HEK293 (cell line): ENCODE data around the gene ACTL6B.

Experiments used
- KLF10 ChIP-seq: fragments of 450-650 bp; IDR thresholded peaks from 2 replicates; pipeline ENCODE4 v1.5.1; 2018; ENCODE audit warnings: missing biosample characterization, mild to moderate bottlenecking, missing genetic modification characterization
- KLF16 ChIP-seq: fragments of 450-650 bp; formaldehyde crosslinking; IDR thresholded peaks from 2 replicates; pipeline ENCODE4 v1.5.1; 2017; ENCODE audit warnings: missing biosample characterization, missing genetic modification characterization
- TCF7L2 ChIP-seq: IDR thresholded peaks from 2 replicates; pipeline ENCODE4 v1.6.1; 2011; ENCODE audit warnings: low read depth, mild to moderate bottlenecking, inconsistent platforms, low read length, moderate library complexity, borderline replicate concordance
- ZNF132 ChIP-seq: fragments of 450-650 bp; formaldehyde crosslinking; IDR thresholded peaks from 2 replicates; pipeline ENCODE4 v1.5.1; 2017; ENCODE audit warnings: missing biosample characterization, missing genetic modification characterization, borderline replicate concordance
- ZNF654 ChIP-seq: fragments of 450-650 bp; formaldehyde crosslinking; IDR thresholded peaks from 2 replicates; pipeline ENCODE4 v1.5.1; 2016; ENCODE audit warnings: low read depth, missing biosample characterization, missing genetic modification characterization
- ZNF768 ChIP-seq: fragments of 450-650 bp; formaldehyde crosslinking; IDR thresholded peaks from 2 replicates; pipeline ENCODE4 v1.5.1; 2018; ENCODE audit warnings: missing biosample characterization, mild to moderate bottlenecking, missing genetic modification characterization
- TF ChIP-seq, protein P1 (sequence below): fragments of 450-650 bp; formaldehyde crosslinking; IDR thresholded peaks from 2 replicates; pipeline ENCODE4 v1.5.1; 2016; ENCODE audit warnings: missing biosample characterization, missing genetic modification characterization
- TF ChIP-seq, protein P2 (sequence below): fragments of 450-650 bp; formaldehyde crosslinking; IDR thresholded peaks from 2 replicates; pipeline ENCODE4 v1.5.1; 2016; ENCODE audit warnings: missing biosample characterization, missing genetic modification characterization
- TF ChIP-seq, protein P3 (sequence below): fragments of 450-650 bp; formaldehyde crosslinking; IDR thresholded peaks from 2 replicates; pipeline ENCODE4 v1.5.1; 2016; ENCODE audit warnings: missing biosample characterization, missing genetic modification characterization, low read depth
- TF ChIP-seq, protein P4 (sequence below): fragments of 450-650 bp; IDR thresholded peaks from 2 replicates; pipeline ENCODE4 v1.5.1; 2018; ENCODE audit warnings: missing biosample characterization, missing genetic modification characterization
- TF ChIP-seq, protein P5 (sequence below): fragments of 450-650 bp; formaldehyde crosslinking; IDR thresholded peaks from 2 replicates; pipeline ENCODE4 v1.5.1; 2016; ENCODE audit warnings: missing biosample characterization, missing genetic modification characterization
- TF ChIP-seq, protein P6 (sequence below): fragments of 450-650 bp; formaldehyde crosslinking; IDR thresholded peaks from 2 replicates; pipeline ENCODE4 v1.5.1; 2016; ENCODE audit warnings: missing biosample characterization, missing genetic modification characterization

DNA sequence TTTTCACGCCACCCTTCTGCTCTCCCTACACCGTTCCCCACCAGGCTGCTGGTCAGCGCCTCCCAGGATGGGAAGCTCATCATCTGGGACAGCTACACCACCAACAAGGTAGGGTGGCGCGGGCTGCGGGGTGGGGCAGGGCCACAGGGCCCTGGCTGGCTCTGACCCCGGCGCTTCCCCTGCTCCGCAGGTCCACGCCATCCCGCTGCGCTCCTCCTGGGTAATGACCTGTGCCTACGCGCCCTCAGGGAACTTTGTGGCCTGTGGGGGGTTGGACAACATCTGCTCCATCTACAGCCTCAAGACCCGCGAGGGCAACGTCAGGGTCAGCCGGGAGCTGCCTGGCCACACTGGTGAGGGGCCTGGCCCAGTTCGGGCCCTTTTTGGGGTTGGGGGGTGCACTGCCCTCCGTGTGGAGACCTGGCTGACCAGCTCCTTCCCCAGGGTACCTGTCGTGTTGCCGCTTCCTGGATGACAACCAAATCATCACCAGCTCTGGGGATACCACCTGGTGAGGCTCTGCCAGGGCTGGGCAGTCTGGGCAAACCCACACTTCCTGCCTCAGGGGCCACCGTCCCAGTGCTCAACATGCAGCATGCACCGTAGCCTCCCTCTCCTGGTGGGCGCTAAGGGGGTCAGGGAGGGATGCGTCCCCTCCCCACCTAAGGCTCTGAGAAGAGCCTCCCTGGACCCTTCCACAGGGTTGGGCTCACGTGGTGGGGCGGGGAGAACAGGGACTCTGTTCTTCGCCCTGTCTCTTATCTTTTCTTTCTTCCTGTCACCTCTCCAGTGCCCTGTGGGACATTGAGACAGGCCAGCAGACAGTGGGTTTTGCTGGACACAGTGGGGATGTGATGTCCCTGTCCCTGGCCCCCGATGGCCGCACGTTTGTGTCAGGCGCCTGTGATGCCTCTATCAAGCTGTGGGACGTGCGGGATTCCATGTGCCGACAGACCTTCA lies 21.3 kb upstream of the ACTL6B start:
- TF ChIP-seq, protein P1, sequence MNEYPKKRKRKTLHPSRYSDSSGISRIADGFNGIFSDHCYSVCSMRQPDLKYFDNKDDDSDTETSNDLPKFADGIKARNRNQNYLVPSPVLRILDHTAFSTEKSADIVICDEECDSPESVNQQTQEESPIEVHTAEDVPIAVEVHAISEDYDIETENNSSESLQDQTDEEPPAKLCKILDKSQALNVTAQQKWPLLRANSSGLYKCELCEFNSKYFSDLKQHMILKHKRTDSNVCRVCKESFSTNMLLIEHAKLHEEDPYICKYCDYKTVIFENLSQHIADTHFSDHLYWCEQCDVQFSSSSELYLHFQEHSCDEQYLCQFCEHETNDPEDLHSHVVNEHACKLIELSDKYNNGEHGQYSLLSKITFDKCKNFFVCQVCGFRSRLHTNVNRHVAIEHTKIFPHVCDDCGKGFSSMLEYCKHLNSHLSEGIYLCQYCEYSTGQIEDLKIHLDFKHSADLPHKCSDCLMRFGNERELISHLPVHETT: no peak
- TF ChIP-seq, protein P2, sequence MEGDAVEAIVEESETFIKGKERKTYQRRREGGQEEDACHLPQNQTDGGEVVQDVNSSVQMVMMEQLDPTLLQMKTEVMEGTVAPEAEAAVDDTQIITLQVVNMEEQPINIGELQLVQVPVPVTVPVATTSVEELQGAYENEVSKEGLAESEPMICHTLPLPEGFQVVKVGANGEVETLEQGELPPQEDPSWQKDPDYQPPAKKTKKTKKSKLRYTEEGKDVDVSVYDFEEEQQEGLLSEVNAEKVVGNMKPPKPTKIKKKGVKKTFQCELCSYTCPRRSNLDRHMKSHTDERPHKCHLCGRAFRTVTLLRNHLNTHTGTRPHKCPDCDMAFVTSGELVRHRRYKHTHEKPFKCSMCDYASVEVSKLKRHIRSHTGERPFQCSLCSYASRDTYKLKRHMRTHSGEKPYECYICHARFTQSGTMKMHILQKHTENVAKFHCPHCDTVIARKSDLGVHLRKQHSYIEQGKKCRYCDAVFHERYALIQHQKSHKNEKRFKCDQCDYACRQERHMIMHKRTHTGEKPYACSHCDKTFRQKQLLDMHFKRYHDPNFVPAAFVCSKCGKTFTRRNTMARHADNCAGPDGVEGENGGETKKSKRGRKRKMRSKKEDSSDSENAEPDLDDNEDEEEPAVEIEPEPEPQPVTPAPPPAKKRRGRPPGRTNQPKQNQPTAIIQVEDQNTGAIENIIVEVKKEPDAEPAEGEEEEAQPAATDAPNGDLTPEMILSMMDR (tag by site-specific recombination): no peak
- TF ChIP-seq KLF10 (tag by site-specific recombination) (no peak), ZNF768 (tag by site-specific recombination) (no peak), KLF16 (tag by site-specific recombination) (no peak), ZNF132 (tag by site-specific recombination) (no peak), ZNF654 (tag by site-specific recombination) (no peak), TCF7L2 (no peak)
- TF ChIP-seq, protein P3, sequence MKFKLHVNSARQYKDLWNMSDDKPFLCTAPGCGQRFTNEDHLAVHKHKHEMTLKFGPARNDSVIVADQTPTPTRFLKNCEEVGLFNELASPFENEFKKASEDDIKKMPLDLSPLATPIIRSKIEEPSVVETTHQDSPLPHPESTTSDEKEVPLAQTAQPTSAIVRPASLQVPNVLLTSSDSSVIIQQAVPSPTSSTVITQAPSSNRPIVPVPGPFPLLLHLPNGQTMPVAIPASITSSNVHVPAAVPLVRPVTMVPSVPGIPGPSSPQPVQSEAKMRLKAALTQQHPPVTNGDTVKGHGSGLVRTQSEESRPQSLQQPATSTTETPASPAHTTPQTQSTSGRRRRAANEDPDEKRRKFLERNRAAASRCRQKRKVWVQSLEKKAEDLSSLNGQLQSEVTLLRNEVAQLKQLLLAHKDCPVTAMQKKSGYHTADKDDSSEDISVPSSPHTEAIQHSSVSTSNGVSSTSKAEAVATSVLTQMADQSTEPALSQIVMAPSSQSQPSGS (tag by site-specific recombination): no peak
- TF ChIP-seq, protein P4, sequence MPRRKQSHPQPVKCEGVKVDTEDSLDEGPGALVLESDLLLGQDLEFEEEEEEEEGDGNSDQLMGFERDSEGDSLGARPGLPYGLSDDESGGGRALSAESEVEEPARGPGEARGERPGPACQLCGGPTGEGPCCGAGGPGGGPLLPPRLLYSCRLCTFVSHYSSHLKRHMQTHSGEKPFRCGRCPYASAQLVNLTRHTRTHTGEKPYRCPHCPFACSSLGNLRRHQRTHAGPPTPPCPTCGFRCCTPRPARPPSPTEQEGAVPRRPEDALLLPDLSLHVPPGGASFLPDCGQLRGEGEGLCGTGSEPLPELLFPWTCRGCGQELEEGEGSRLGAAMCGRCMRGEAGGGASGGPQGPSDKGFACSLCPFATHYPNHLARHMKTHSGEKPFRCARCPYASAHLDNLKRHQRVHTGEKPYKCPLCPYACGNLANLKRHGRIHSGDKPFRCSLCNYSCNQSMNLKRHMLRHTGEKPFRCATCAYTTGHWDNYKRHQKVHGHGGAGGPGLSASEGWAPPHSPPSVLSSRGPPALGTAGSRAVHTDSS: no peak
- TF ChIP-seq, protein P5, sequence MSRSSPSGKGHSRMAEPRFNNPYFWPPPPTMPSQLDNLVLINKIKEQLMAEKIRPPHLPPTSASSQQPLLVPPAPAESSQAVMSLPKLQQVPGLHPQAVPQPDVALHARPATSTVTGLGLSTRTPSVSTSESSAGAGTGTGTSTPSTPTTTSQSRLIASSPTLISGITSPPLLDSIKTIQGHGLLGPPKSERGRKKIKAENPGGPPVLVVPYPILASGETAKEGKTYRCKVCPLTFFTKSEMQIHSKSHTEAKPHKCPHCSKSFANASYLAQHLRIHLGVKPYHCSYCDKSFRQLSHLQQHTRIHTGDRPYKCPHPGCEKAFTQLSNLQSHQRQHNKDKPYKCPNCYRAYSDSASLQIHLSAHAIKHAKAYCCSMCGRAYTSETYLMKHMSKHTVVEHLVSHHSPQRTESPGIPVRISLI (tag by site-specific recombination): no peak
- TF ChIP-seq, protein P6, sequence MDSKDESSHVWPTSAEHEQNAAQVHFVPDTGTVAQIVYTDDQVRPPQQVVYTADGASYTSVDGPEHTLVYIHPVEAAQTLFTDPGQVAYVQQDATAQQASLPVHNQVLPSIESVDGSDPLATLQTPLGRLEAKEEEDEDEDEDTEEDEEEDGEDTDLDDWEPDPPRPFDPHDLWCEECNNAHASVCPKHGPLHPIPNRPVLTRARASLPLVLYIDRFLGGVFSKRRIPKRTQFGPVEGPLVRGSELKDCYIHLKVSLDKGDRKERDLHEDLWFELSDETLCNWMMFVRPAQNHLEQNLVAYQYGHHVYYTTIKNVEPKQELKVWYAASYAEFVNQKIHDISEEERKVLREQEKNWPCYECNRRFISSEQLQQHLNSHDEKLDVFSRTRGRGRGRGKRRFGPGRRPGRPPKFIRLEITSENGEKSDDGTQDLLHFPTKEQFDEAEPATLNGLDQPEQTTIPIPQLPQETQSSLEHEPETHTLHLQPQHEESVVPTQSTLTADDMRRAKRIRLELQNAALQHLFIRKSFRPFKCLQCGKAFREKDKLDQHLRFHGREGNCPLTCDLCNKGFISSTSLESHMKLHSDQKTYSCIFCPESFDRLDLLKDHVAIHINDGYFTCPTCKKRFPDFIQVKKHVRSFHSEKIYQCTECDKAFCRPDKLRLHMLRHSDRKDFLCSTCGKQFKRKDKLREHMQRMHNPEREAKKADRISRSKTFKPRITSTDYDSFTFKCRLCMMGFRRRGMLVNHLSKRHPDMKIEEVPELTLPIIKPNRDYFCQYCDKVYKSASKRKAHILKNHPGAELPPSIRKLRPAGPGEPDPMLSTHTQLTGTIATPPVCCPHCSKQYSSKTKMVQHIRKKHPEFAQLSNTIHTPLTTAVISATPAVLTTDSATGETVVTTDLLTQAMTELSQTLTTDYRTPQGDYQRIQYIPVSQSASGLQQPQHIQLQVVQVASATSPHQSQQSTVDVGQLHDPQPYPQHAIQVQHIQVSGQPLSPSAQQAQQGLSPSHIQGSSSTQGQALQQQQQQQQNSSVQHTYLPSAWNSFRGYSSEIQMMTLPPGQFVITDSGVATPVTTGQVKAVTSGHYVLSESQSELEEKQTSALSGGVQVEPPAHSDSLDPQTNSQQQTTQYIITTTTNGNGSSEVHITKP (tag by site-specific recombination): peak; percentile 16; the same call in 1 of the 2 replicates
